Measurements from ENCODE around the gene RPL34. TPM values are rescaled to one million over a fixed set of nuclear protein-coding genes. Genes with fewer than 3 reads are reported as not detected.
"Not testable (repeated sequence)": the region's sequence is repeated elsewhere in the genome, so short reads cannot be mapped to it uniquely, and the experiment has no call there.

Gene RPL34
- total and polyA plus RNA-seq, 8 donors: 901 to 2,528 (median 2,268) TPM

DNA sequence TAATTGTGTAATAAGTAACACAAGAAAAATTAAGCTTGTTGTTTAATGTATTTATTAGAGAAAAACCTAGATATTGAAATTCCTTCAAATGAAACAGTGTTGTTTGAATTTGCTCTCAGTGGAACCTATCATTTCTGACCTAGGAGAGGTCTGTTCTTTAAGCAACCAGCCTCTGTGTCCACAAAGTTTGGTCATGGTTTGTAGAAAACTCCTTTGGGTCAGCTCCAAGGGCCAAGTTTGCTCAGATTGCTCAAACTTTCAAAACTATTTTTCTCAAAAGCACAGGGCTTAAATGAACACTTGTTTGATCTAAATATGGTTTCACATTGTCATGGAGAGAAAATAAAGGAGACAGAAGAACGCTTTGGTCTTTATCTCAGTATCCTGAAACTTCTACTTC, 29.6 kb upstream of the RPL34 start:
- no peak for DNase-seq
- H3K4me3 ChIP-seq: no peak overlapping the region
- H3K36me3 ChIP-seq: peaks cover 0 to 7% of the 10 kb centered on the region in 2 donors
- no peaks in the 10 kb centered on the region for H3K27me3 ChIP-seq
- intact Hi-C loops (cut with DNase I): no loop called here
- TF ChIP-seq, protein P1, sequence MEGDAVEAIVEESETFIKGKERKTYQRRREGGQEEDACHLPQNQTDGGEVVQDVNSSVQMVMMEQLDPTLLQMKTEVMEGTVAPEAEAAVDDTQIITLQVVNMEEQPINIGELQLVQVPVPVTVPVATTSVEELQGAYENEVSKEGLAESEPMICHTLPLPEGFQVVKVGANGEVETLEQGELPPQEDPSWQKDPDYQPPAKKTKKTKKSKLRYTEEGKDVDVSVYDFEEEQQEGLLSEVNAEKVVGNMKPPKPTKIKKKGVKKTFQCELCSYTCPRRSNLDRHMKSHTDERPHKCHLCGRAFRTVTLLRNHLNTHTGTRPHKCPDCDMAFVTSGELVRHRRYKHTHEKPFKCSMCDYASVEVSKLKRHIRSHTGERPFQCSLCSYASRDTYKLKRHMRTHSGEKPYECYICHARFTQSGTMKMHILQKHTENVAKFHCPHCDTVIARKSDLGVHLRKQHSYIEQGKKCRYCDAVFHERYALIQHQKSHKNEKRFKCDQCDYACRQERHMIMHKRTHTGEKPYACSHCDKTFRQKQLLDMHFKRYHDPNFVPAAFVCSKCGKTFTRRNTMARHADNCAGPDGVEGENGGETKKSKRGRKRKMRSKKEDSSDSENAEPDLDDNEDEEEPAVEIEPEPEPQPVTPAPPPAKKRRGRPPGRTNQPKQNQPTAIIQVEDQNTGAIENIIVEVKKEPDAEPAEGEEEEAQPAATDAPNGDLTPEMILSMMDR (IDR thresholded peaks at IDR 0.05): no peak
- no peak for ATAC-seq
- no peak overlapping the region for H3K27ac ChIP-seq
- no peaks in the 10 kb centered on the region for H3K4me1 ChIP-seq
- no peaks in the 10 kb centered on the region for H3K9me3 ChIP-seq

DNA sequence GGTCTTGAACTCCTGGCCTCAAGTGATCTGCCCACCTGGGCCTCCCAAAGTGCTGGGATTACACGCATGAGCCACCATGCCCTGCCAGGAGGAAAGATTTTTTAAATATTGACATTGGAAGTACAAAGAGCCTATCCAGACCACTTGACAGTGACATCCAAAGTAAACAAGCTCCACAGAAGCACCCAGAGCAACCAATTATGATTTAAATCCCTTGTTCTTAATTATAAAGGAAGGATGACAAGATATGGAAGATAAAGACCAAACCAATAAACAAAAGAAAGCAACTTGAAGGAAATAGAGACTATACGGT, 27.7 kb upstream of the RPL34 start:
- H3K9me3 ChIP-seq: no peaks in the 10 kb centered on the region
- DNase-seq (no peak), ATAC-seq (no peak)
- no peak overlapping the region for H3K4me3 ChIP-seq
- no peak overlapping the region for H3K27ac ChIP-seq
- intact Hi-C loops (cut with DNase I): no loop called here
- H3K36me3 ChIP-seq: peaks cover 0 to 7% of the 10 kb centered on the region in 2 donors
- TF ChIP-seq, protein P1 (IDR thresholded peaks at IDR 0.05): no peak
- no peaks in the 10 kb centered on the region for H3K4me1 ChIP-seq
- no peaks in the 10 kb centered on the region for H3K27me3 ChIP-seq

DNA sequence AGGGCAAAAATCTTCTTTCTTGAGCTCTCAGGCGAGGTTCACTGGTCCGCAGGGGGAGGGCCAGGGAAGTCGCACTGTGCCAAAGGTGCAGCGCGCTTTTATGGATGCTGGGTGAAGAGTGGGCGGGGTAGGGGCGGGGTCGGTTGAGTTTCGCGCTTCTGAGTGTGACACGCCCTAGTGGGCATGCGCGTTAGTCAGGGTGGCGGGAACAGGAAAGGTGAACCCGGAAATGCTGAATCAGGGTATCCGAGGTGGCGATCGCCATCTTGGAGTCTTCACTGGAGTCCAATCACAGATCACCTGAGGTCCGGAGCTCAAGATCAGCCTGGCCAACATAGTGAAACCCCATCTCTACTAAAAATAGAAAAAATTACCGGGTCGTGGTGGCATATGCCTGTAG, 26.1 kb upstream of the RPL34 start:
- H3K9me3 ChIP-seq; H3K27ac ChIP-seq; DNase-seq; ATAC-seq; H3K4me1 ChIP-seq; intact Hi-C loops (cut with DNase I); H3K36me3 ChIP-seq; H3K4me3 ChIP-seq; H3K27me3 ChIP-seq: not testable (repeated sequence)

DNA sequence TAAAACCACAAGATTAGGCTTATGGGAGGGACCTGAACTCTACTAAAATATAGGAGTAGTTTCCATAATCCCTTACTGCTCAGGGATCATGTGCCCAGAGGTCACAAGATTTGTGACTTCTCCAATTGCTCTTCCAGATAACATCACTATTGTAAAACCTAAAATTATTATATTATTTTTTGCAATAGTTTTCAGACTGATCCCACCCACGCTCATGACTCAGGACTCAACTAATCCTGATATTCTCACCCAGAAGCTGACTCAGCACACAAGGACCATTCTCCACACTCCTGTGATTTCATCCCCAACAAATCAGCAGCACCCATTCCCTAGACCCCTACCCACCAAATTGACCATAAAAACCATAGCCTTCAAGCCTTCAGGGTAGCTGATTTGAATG, 24.0 kb upstream of the RPL34 start:
- DNase-seq (no peak), ATAC-seq (no peak)
- Histone ChIP-seq H3K4me3 (no peak overlapping the region), H3K9me3 (no peaks in the 10 kb centered on the region), H3K27ac (no peak overlapping the region), H3K4me1 (no peaks in the 10 kb centered on the region), H3K27me3 (no peaks in the 10 kb centered on the region), H3K36me3 (peaks cover 0 to 7% of the 10 kb centered on the region in 2 donors)
- TF ChIP-seq, protein P1 (IDR thresholded peaks at IDR 0.05): no peak
- intact Hi-C loops (cut with DNase I): no loop called here

DNA sequence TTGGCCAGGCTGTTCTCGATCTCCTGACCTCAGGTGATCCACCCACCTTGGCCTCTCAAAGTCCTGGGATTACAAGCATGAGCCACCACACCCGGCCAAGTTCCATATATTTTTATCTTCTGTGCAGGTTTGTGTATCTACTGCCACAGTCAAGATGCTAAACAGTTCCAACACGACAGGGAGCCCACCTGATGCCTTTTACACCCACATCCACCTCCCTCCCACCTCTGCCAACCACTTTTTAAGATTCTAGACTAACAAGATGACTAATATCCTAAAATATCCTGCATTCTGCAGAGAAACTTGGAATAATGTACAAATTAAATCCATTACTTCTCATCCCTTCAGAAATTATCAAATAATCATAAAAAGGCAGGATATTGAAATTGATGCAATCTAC, 19.3 kb upstream of the RPL34 start:
- no peak for DNase-seq
- intact Hi-C loops (cut with DNase I): no loop called here
- Histone ChIP-seq H3K4me3 (no peak overlapping the region), H3K36me3 (no peaks in the 10 kb centered on the region), H3K27ac (no peak overlapping the region), H3K27me3 (no peaks in the 10 kb centered on the region), H3K4me1 (no peaks in the 10 kb centered on the region), H3K9me3 (peaks cover 0 to 1% of the 10 kb centered on the region in 2 donors)
- TF ChIP-seq, protein P1 (IDR thresholded peaks at IDR 0.05): no peak
- ATAC-seq: no peak

DNA sequence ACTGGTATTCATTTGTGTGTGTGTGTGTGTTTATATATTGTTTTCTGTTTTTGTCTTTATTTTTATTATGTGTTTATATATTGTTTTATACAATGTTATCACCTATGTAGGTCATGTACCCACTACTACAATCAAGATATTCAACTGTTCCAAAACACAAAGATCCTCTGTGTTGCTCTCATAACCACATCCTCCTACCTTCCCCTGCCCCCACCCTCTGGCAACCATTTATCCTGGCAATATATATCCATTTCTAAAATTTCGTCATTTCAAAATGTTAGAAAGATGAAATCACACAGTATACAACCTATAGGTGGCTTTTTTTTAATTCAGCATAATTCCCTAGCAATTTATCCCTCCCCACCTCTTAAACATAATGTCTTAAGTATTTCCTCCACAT, 18.8 kb upstream of the RPL34 start:
- Histone ChIP-seq H3K4me3 (no peak overlapping the region), H3K36me3 (no peaks in the 10 kb centered on the region), H3K27me3 (no peaks in the 10 kb centered on the region), H3K9me3 (peaks cover 0 to 4% of the 10 kb centered on the region in 2 donors), H3K4me1 (no peaks in the 10 kb centered on the region), H3K27ac (no peak overlapping the region)
- intact Hi-C loops (cut with DNase I): no loop called here
- no peak for ATAC-seq
- TF ChIP-seq, protein P1 (IDR thresholded peaks at IDR 0.05): no peak
- DNase-seq: no peak

Data from left lung (tissue), 10 donors.